Endothelial cell (in vitro differentiated cells): ENCODE results near the gene NHS. TPM values are rescaled to one million over a fixed set of nuclear protein-coding genes. Genes with fewer than 3 reads are reported as not detected.
A peak's percentile ranks its signal among the peaks of the same experiment; 100 is the strongest.

Experiments used
- DNase-seq: peaks from one replicate; pipeline ENCODE4 v3.0.0; 2021; ENCODE audit warnings: low spot score
- H3K27ac Mint-ChIP-seq: one replicate; pipeline ENCODE4 v1.8.0; 2021; ENCODE audit warnings: mixed read lengths, inconsistent platforms; ENCODE audit not compliant: unreplicated experiment
- H3K27me3 Mint-ChIP-seq: one replicate; pipeline ENCODE4 v1.8.0; 2021; ENCODE audit warnings: mild to moderate bottlenecking, moderate library complexity, mixed read lengths, inconsistent platforms; ENCODE audit not compliant: unreplicated experiment
- H3K36me3 Mint-ChIP-seq: one replicate; pipeline ENCODE4 v1.8.0; 2021; ENCODE audit warnings: mild to moderate bottlenecking, low read depth, mixed read lengths, inconsistent platforms; ENCODE audit not compliant: unreplicated experiment
- H3K4me1 Mint-ChIP-seq: one replicate; pipeline ENCODE4 v1.8.0; 2021; ENCODE audit warnings: mild to moderate bottlenecking, mixed read lengths, inconsistent platforms; ENCODE audit not compliant: unreplicated experiment
- H3K4me3 Mint-ChIP-seq: one replicate; pipeline ENCODE4 v1.8.0; 2021; ENCODE audit warnings: mild to moderate bottlenecking, mixed read lengths, inconsistent platforms; ENCODE audit not compliant: unreplicated experiment
- H3K9me3 Mint-ChIP-seq: one replicate; pipeline ENCODE4 v1.8.0; 2021; ENCODE audit warnings: mixed read lengths, inconsistent platforms; ENCODE audit not compliant: unreplicated experiment
- total RNA-seq: library from RNA; stranded (reverse); fragmentation: NEBNext Ultra II Directional; extraction: Animal tissue kit (Norgen Biotek cat#: 25700); gene quantifications from one replicate; pipeline ENCODE4 v1.2.1, GENCODE V29; 2021; ENCODE audit not compliant: unreplicated experiment
- TF ChIP-seq, protein P1 (sequence below): fragments of 200-600 bp; sonication (generic); IDR thresholded peaks from one replicate; pipeline ENCODE4 v1.5.0; 2021; ENCODE audit warnings: antibody characterized with exemption; ENCODE audit not compliant: unreplicated experiment

NHS gene
- total RNA-seq, 1 donor from 2014 or later: 5.3 TPM

DNA sequence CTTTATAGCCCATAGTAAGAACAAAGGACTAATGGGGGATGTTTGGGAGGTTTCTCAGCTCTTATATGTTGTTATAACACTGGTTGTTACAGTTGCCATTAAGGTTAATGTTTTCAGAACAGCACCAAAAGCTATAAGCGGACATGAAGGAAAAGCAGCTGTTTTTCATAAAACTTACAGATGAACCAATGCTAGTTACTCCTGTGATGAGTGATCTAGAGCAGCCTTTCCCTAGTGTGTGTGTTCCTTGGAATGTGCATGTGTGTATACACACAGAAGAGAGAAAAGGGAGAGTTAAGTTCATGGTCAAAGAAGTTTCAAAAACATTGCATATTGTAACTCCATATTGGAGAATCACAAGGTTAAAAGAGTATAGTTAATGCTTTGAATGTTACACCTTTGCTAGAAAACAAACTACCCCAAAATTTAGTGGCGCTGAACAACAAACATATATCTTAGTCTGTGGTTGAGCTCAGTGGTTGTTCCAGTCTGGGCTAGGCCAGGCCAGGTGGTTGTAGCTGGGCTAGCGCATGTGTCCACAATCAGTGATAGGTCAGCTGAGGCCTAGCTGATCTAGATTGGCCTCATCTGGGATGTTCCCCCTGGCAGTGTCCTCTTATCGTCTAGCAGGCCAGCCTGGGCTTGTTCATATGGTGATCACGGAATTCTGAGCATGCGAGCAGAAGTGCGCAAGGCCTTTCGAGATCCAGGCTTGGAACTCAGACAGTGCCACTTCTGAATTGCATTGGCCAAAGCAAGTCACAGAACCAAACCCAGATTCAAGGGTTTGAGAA, 151.0 kb downstream of the NHS start:
- Mint-ChIP-seq H3K27ac (no peak overlapping the region), H3K4me3 (no peak overlapping the region), H3K27me3 (peaks cover 3% of the 10 kb centered on the region), H3K9me3 (no peaks in the 10 kb centered on the region), H3K36me3 (no peaks in the 10 kb centered on the region), H3K4me1 (peaks cover 12% of the 10 kb centered on the region)
- TF ChIP-seq, protein P1, sequence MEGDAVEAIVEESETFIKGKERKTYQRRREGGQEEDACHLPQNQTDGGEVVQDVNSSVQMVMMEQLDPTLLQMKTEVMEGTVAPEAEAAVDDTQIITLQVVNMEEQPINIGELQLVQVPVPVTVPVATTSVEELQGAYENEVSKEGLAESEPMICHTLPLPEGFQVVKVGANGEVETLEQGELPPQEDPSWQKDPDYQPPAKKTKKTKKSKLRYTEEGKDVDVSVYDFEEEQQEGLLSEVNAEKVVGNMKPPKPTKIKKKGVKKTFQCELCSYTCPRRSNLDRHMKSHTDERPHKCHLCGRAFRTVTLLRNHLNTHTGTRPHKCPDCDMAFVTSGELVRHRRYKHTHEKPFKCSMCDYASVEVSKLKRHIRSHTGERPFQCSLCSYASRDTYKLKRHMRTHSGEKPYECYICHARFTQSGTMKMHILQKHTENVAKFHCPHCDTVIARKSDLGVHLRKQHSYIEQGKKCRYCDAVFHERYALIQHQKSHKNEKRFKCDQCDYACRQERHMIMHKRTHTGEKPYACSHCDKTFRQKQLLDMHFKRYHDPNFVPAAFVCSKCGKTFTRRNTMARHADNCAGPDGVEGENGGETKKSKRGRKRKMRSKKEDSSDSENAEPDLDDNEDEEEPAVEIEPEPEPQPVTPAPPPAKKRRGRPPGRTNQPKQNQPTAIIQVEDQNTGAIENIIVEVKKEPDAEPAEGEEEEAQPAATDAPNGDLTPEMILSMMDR: no peak
- no peak for DNase-seq

DNA sequence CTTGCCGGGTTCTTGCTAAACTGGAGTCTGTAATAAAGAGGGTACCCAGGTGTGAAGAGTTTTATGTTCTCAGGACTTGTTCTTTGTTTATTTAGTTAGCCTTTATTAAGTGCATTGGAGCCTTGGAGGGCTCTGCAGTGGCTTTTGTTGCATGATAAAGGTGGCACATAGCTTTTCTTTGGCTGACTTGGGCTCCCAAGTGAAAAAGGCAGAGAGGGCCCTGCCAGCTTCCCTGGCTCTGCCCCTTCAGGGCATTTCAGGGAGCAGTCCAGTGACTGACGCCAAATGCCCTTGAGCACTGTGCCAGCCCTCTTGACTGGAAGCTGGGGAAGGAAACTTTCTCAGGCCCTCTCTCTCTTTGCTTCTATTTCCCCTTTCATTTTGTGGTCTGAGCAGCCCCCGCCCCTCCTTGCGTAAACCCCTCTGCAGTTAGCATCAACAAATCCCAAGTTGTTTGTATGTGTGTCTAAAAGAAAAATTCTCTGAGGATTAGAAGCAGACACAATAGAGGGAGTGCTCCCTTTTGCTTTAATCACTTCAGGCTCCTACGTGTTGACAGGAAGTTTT, 152.2 kb downstream of the NHS start:
- TF ChIP-seq, protein P1: no peak
- Mint-ChIP-seq H3K27me3 (peaks cover 3% of the 10 kb centered on the region), H3K4me3 (no peak overlapping the region), H3K27ac (peak overlapping the region; percentile 75), H3K36me3 (no peaks in the 10 kb centered on the region), H3K9me3 (no peaks in the 10 kb centered on the region), H3K4me1 (peaks cover 12% of the 10 kb centered on the region)
- no peak for DNase-seq

DNA sequence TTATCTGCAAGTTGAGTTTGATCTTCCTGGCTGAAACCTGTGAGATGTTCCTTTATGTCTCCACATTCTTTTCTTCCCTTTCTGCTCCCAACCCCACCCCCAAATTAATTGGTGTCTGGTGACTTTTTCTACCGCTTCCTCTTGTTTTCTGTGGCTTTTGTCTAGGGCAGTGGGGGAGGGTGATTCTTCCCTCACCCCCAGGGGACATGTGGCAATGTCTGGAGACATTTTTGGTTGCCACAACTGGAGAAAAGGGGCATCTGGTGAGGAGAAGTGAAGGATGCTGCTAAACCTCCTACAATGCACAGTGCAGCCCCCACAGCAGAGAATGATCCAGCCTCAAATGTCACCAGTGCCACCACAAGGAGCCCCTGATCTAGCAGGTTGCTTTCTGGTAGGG, 152.9 kb downstream of the NHS start:
- peaks cover 3% of the 10 kb centered on the region for H3K27me3 Mint-ChIP-seq
- H3K4me3 Mint-ChIP-seq: no peak overlapping the region
- peaks cover 12% of the 10 kb centered on the region for H3K4me1 Mint-ChIP-seq
- no peak for DNase-seq
- H3K9me3 Mint-ChIP-seq: no peaks in the 10 kb centered on the region
- TF ChIP-seq, protein P1: no peak
- peak overlapping the region; percentile 75 for H3K27ac Mint-ChIP-seq
- no peaks in the 10 kb centered on the region for H3K36me3 Mint-ChIP-seq

DNA sequence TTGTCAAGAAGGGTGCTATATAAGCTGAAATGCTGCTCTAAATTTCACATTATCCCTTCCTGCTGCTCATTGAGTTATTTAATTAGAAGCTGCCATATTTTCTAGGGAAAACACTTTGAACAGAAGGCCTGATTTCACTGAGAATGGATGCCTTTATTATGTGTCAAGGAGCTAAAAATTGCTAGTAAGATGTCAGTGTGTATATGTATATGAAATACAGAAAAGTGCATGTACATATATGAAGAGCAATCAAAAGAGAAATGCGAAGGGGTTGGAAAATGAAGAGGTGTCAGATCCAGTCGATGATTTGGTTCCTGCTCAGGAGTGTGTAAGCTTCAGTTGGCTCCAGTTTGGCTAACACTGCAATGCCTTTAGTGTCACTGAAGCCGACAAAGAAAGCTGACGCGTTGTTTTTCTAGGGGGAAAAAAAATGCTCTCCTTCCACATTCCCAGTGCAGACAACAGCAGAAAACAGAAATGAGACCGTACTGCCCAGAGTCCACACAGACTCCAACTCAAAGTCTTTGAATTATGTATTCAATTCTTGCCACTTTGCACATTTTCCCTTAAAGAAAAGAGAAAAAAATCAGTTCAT, 154.2 kb downstream of the NHS start:
- peaks cover 3% of the 10 kb centered on the region for H3K27me3 Mint-ChIP-seq
- DNase-seq: no peak
- H3K4me3 Mint-ChIP-seq: no peak overlapping the region
- peaks cover 12% of the 10 kb centered on the region for H3K4me1 Mint-ChIP-seq
- no peak overlapping the region for H3K27ac Mint-ChIP-seq
- TF ChIP-seq, protein P1: no peak
- H3K9me3 Mint-ChIP-seq: no peaks in the 10 kb centered on the region
- no peaks in the 10 kb centered on the region for H3K36me3 Mint-ChIP-seq

DNA sequence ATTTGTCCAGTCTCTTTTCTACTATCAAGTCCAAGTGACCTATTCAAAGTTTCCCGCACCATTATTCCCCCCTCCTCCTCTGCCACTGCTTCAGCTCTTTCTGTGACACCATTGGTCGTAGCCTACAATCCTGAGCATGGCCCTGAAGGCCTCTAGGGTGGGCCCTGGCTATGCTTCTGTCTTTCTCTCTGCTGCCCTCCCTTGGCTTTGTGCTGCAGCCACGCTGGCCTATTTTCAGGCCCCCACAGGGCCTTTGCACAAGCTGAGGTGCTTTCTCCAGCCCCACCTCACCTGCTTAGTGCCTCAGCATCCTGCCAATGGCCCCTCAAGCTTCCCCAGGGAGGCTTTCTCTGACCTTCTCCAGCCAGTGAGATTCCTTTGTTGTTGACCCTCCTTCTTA, 156.5 kb downstream of the NHS start:
- H3K27ac Mint-ChIP-seq: no peak overlapping the region

More for the DNA sequence above, 156.5 kb downstream of the NHS start:
- TF ChIP-seq, protein P1: no peak
- H3K36me3 Mint-ChIP-seq: no peaks in the 10 kb centered on the region
- DNase-seq: no peak
- no peaks in the 10 kb centered on the region for H3K9me3 Mint-ChIP-seq
- H3K4me1 Mint-ChIP-seq: peaks cover 10% of the 10 kb centered on the region
- H3K27me3 Mint-ChIP-seq: peaks cover 3% of the 10 kb centered on the region
- no peak overlapping the region for H3K4me3 Mint-ChIP-seq
